NB4 (cell line): ENCODE results near the gene SPINT2.

Experiments
- TF ChIP-seq, protein P1 (sequence below): IDR thresholded peaks from one replicate; pipeline ENCODE4 v1.5.1; 2012; ENCODE audit warnings: low read depth, low read length
- TF ChIP-seq, protein P2 (sequence below): IDR thresholded peaks from 2 replicates; pipeline ENCODE4 v1.6.1; 2011; ENCODE audit warnings: low read depth, low read length

DNA sequence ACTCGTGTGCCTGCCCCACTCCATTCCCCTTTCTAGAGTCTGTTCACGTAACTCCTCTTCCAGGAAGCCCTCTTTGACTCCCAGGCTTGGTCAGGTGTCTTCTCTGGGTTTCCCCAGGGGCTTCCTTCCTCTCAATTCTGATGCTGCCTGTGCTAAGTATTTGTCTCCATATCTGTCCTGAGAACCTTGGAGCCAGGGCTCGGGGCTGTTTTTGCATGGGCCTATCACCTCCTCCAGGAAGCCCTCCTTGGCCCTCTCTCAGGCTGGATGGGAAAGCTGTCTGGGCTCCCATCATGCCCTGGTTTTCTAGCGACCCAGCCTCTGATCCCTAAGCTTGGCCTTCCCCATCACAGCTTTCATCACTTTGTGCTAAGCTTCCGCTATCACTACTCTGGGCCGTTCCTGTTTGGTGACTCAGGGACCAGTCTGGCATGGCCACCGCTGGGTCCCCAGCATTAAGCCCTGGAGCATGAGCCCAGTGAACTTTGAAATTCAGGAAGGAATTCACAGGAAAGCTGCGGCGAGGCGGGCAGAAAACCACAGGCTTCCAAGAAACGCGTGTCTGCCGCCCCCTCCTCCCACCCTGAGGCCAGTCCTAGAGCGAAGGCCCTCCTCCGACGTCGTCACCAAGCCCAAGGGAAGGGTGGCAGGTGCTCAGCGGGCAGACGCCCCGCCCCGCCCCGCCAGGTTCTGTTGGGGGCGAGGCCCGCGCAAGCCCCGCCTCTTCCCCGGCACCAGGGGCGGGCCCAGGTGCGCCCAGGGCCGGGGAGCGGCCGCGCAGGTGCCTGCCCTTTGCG, 486 bp upstream of the SPINT2 start:
- TF ChIP-seq, protein P1, sequence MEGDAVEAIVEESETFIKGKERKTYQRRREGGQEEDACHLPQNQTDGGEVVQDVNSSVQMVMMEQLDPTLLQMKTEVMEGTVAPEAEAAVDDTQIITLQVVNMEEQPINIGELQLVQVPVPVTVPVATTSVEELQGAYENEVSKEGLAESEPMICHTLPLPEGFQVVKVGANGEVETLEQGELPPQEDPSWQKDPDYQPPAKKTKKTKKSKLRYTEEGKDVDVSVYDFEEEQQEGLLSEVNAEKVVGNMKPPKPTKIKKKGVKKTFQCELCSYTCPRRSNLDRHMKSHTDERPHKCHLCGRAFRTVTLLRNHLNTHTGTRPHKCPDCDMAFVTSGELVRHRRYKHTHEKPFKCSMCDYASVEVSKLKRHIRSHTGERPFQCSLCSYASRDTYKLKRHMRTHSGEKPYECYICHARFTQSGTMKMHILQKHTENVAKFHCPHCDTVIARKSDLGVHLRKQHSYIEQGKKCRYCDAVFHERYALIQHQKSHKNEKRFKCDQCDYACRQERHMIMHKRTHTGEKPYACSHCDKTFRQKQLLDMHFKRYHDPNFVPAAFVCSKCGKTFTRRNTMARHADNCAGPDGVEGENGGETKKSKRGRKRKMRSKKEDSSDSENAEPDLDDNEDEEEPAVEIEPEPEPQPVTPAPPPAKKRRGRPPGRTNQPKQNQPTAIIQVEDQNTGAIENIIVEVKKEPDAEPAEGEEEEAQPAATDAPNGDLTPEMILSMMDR: no peak
- TF ChIP-seq, protein P2, sequence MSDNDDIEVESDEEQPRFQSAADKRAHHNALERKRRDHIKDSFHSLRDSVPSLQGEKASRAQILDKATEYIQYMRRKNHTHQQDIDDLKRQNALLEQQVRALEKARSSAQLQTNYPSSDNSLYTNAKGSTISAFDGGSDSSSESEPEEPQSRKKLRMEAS: no peak
